ENCODE measurements around the gene TSSK6. TPM values are rescaled to one million over a fixed set of nuclear protein-coding genes. Genes with fewer than 3 reads are reported as not detected.

TSSK6 gene
- total RNA-seq, 1 experiment from 2014 or later = 2.2 TPM

DNA sequence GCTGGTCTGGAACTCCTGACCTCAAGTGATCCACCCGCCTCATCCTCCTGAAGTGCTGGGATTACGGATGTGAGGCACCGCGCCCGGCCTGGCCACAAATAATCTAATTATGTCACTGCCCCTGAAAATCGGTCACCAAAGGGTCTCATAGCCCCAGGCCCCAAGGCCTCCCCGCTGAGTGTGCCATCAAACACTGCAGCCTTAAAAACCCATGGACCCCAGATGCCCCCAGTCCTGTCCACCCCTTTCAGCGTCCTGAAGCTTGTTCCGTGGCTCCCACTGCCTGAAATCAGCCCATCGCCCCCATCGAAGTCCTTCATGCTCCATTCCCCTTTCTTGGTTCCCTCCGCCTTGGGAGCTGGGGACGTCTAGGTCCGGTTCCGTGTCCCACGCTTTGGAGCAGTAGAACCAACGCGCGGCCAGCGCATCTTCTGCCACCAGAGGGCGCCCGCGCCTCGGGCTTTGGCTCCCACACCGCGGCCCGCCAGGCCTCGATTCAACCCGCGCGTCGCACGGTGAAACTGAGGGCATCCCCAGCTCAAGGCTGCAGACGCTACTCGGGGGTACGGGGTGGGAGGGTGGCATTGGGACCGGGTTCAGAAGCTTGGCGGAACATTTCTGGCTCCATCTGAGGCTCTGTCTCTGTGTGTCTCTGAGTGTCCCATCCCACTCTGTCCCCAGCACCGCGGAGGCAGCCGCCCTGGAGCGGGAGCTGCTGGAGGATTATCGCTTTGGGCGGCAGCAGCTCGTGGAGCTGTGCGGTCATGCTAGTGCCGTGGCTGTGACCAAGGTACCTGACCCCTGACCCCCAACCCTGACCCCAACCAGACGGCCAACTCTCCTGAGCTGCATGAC lies 16.8 kb upstream of the TSSK6 start:
- DNase-seq (ENCODE audit: extremely low read depth, low read depth) = peak; percentile 48

DNA sequence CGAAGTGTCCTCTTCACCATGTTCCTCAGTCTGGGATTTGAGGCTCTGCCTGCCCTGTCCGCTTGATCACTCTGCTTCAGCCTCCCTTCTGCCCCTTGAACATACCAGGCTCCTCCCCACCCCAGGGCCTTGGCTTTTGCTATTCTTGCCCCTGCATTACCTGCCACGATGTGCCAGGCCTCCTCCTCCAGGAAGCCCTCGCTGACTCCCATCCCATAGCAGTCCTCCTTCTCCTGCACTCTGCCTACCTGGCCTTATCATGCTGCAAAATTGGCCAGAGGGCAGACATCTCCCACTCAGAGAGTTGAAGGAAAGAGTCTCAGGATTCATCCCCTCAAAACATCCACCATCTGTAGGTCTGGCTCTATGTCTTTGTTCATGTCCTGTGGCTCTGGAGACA lies 15.5 kb upstream of the TSSK6 start:
- no peak for DNase-seq (ENCODE audit: extremely low read depth, low read depth)

DNA sequence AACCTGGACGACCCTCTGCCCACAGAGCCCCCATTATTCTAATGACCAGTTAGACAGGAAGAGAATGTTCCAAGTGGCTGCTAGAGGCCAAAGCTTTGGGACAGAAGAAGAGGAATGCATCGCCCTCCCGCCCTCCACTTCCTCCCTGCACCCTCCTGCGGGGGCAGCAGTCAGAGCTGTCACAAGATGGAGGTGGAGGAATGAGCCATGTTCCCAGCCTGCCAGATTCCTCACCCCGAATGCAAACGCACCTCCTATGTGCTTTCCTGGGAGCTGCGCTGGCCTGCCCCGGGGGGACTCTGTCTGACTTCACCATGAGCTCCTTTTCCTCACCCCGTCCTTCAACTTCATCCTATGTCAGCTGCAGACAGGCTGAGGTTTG lies 15.1 kb upstream of the TSSK6 start:
- DNase-seq (ENCODE audit: extremely low read depth, low read depth) = no peak

- DNase-seq (ENCODE audit: extremely low read depth, low read depth) = no peak
These were observed 14.6 kb upstream of the TSSK6 start for GRCh38 chr19:19529783-19530422.

DNA sequence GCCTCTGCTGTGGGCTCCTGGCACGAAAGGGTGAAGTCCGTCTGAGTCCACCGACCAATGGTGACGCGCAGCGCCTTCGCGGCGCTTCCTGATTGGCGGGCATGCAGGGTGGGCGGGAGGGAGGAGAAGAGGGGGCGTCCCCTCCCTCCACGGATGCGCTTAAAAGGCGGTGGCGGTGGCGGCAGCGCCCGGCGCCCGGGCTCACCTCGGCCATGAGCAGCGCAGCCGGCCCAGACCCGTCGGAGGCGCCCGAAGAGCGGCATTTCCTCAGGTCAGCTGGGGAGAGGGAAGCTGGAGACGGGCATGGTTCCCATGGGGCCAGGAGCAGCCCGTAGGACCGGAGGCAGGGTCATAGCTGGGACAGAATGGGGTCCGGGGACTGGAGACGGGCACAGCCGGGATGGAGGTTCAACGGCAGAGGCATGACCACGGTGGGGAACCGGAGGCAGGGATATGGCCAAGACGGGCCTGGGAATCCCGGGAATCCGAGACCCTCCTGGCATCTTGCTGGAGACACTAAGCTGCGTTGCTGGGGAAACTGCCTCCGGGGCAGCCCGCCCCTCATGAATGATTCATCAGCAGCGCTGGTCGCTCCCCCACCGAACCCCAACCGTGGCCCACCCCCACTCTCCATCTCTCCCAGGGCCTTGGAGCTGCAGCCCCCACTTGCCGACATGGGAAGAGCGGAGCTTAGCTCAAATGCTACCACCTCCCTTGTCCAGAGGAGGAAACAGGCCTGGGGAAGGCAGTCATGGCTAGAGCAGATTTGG lies 13.6 kb upstream of the TSSK6 start, which contains the start of gene YJEFN3:
YJEFN3 (plus strand) TSS at position 191 of the 770 bp plus-strand sequence; CDS start at position 213, 22 bp downstream.
- DNase-seq (ENCODE audit: extremely low read depth, low read depth) = no peak

DNA sequence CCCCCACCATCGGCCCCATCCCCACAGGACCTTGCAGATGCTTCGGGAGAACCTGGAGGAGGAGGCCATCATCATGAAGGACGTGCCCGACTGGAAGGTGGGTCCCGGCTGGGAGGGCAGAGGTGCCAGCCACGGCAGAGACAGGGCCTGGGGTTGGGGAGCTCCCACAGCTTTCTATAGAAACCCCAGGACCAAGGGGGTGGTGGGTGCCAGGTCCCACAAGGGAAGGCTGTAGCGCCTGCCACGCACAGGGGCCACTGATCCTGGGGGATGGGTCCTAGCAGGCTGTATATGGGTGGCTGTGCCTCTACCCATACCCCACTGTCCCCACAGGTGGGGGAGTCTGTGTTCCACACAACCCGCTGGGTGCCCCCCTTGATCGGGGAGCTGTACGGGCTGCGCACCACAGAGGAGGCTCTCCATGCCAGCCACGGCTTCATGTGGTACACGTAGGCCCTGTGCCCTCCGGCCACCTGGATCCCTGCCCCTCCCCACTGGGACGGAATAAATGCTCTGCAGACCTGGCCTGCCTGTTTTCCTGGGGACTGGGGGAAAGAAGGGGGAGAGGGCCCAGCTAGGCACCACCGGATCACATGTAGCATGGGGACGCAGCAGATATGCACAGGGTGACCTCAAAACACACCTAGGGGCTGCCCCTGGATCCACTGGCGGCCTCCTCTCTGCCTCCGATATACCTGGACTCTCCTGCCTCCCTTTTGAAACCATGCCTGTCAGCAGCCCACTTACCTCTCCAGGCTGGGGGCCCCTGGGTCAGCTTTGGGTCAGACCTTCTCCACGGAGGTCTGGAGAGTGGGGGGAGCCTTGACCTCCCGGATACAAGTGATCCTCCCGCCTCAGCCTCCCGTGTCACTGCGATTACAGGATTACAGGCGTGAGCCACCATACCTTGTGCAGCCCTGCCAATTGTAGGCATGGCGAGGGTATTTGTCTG lies 12.6 kb upstream of the TSSK6 start:
- DNase-seq (ENCODE audit: extremely low read depth, low read depth) = no peak

- no peak for DNase-seq (ENCODE audit: extremely low read depth, low read depth)
These were observed 12.0 kb upstream of the TSSK6 start for GRCh38 chr19:19527371-19527656.

GRCh38 chr19:19526581-19527370 lies 11.4 kb upstream of the TSSK6 start:
- DNase-seq (ENCODE audit: extremely low read depth, low read depth) = no peak

DNA sequence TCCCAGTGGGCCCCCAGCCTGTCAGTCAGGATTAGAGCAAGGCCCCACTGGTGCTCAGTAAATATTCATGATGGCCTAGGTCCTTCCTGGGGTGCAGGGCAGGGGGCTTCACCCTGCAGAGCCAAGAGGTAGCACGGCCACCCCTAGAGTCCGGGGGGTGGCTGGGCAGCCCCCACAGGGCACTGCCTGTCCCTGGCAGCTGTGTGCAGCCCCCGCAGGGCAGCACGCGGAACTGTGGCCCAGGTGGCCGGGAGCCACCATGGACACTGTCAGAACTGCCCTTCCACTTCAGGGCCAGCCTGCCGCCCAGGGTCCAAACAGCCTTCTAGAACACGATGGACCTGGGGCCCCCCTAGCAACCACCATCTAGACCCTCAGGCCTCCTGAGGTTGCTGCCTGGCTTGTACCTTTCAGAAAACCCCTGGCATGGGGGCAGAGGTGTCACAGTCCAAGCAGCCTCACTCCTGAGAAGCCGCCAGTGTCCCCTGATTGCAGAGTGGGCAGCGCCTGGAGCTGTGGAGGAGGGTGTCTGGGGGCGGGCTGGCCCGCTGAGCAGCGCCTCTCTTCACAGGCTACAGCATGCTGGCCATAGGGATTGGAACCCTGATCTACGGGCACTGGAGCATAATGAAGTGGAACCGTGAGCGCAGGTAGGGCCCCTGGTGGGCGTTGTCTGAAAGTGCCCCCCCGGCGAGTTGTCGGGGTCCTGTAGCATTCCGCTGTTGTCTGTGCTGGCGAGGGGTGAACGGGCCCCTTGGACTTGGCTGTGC lies 10.4 kb upstream of the TSSK6 start:
- no peak for DNase-seq (ENCODE audit: extremely low read depth, low read depth)

DNA sequence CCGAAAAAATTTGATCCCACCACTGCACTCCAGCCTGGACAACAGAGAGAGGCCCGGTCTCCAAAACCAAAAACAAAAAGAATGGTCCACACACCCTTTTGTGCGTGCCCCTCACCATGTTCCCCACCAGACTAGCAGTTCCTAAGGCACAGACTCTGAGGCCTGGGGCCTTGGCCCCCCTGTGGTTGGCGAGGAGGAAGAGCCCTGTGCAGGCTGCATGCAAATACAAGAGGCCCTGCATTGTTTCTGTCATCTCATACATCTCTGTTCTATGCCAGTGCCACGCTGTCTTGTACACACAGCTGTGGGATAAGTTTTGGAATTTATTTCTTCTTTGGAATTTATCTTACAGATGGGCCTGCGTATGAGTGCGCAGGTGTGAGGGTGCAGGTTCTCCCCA lies 8.7 kb upstream of the TSSK6 start:
- DNase-seq (ENCODE audit: extremely low read depth, low read depth) = no peak

- no peak for DNase-seq (ENCODE audit: extremely low read depth, low read depth)
These were observed 7.8 kb upstream of the TSSK6 start for GRCh38 chr19:19523177-19523576.

GRCh38 chr19:19520989-19521388 lies 5.6 kb upstream of the TSSK6 start:
- DNase-seq (ENCODE audit: extremely low read depth, low read depth) = no peak

DNA sequence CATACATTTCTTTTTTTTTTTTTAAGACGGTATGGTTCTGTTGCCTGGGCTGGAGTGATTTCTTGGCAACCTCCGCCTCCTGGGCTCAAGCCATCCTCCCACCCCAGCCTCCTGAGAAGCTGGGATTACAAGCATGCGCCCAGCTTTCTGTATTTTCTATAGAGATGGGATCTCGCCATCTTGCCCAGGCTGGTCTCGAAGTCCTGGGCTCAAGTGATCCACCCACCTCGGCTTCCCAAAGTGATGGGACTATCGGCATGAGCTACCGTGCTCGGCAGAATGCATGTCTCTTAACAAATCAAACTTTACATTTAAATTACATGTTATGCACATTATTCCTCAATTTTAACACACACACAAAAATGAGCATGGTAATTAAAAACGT lies 1.9 kb upstream of the TSSK6 start:
- no peak for DNase-seq (ENCODE audit: extremely low read depth, low read depth)

- DNase-seq (ENCODE audit: extremely low read depth, low read depth) = peak; percentile 84
These were observed 533 bp upstream of the TSSK6 start, which contains the start of gene NDUFA13 for GRCh38 chr19:19515642-19516519. Gene NDUFA13 (plus strand): TSS chr19:19516225. CDS start chr19:19516239, 14 bp downstream.

DNA sequence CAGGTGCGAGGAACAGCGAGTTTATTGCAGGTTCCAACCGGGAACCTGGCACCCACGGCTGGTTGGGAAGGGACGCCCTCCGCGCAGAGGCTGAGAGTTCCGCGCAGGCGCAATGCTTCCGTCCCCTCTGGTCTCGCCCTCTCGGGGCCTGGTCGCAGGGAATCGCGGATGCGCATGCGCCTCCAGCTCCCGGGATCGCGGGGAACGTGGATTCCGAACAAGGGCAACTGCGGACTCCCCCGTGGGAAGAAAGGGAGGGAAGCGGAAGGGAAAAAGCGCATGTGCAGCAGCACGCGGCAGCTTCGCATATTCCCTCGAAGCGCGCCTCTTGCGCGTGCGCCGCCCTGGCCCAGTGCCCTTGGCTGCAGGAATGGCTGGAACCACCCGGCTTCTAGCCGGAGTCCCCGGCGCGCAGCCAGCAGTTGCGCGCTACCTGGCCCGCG lies 1.1 kb downstream of the TSSK6 start:
- no peak for DNase-seq (ENCODE audit: extremely low read depth, low read depth)

DNA sequence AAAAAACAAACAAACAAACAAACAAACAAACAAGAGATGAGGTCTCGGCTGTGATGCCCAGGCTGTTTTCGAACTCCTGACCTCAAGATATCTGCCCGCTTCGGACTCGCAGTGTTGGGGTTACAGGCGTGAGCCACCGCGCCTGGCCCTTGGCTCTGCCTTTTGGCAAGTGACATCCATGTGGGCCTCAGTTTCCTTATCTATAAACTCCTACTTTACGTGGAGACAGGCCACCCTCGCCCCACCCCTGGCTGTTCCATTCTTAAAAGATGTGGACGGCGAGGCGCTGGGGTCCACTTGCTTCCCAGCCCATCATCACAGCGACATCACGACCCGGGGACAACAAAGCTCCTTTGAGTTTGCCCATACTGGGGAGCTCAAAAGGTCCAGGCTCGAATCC lies 1.7 kb downstream of the TSSK6 start:
- DNase-seq (ENCODE audit: extremely low read depth, low read depth) = no peak

- DNase-seq (ENCODE audit: extremely low read depth, low read depth) = no peak
These were observed 4.9 kb downstream of the TSSK6 start for GRCh38 chr19:19510432-19510831.

DNA sequence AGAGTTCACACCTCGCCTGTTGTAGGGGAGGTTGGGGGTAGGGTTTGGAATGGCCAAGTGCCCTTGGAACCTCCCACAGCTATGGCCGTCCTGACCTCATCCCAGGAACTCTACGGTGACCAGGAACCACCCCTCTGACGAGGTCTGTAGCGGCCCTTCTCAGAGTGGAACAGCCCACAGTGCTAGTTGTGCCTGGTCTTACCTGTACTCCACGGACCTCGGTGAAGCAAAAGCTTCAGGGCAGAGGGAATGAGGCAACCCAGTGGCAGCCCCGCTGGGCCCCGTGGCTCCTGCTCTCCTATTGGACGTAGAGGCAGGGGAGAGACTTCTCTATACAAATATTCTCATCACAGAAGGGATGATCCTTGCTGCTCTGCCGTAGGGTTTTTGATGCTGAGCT lies 7.1 kb downstream of the TSSK6 start:
- no peak for DNase-seq (ENCODE audit: extremely low read depth, low read depth)

Data from NCI-H460 (cell line).